Mucosa of descending colon (tissue), 3 donors: ENCODE data around the gene UBXN11. TPM values are rescaled to one million over a fixed set of nuclear protein-coding genes. Genes with fewer than 3 reads are reported as not detected.

ENCODE experiments used
- ATAC-seq: fragments of 200-7000 bp; cut with Tn5 transposase; one replicate; pipeline ENCODE4 v1.9.1; 2020; ENCODE audit warnings: mild to moderate bottlenecking, moderate library complexity
- DNase-seq, 3 donors: peaks; one replicate each; pipeline ENCODE4 v3.0.0-alpha.2; 2020
- H3K36me3 ChIP-seq: fragments of 200-600 bp; one replicate; pipeline ENCODE4 v1.8.0; 2021; ENCODE audit warnings: low read depth, mild to moderate bottlenecking
- H3K4me1 ChIP-seq: fragments of 200-600 bp; one replicate; pipeline ENCODE4 v1.8.0; 2021; ENCODE audit warnings: low read depth, mild to moderate bottlenecking
- H3K4me3 ChIP-seq: fragments of 200-600 bp; one replicate; pipeline ENCODE4 v1.8.0; 2021; ENCODE audit warnings: mild to moderate bottlenecking
- H3K9me3 ChIP-seq: fragments of 200-600 bp; one replicate; pipeline ENCODE4 v1.8.0; 2021; ENCODE audit warnings: mild to moderate bottlenecking
- intact Hi-C, 2 donors: fragments of 100-400 bp; cut with DNase I in 1 of 2; cut with micrococcal nuclease in 1 of 2; formaldehyde crosslinking; loops; one replicate each; pipeline versions ENCODE4 v1.11.0 to v1.11.1; 2022; cut with DNase I, micrococcal nuclease
- total RNA-seq, 3 donors: library from RNA; stranded (reverse); fragmentation: NEBNext Ultra II Directional in 2 of 3; extraction: Animal tissue kit (Norgen Biotek cat#: 25700) in 2 of 3; gene quantifications; one replicate each; pipeline versions ENCODE4 v1.2.1 to v1.2.4, GENCODE V29; 2021 to 2023
- TF ChIP-seq, protein P1 (sequence below): fragments of 200-600 bp; IDR thresholded peaks from one replicate; pipeline ENCODE4 v1.8.0; 2022; ENCODE audit warnings: antibody characterized with exemption, mild to moderate bottlenecking
- donor health status: DM: no; HTN: no; CAD: no; lungs with moderate emphysema.
- donor health status: DM: no; HTN: no; CAD: no.
- donor health status: DM: no; HTN: yes; CAD: no.

The UBXN11 gene
- total RNA-seq, 3 donors from 2014 or later = 12.9 to 17.9 (median 16.4) TPM

DNA sequence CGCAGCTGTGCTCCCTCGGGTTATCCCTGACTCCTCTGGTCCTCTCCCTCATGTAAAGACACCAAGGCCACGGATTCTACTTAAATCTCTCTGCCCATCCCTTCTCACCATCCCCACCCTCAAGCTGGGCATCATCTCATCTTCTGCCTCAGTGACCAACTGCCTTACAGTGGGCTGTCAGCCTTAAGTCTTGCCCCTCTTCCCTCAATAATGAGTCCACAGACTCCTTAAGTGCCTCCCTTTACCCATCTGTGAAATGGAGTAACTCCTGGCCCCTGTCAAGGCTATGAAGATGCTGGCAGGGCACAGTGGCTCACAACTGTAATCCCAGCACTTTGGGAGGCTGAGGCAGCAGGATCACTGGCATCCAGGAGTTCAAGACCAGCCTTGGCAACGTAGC is 14.5 kb downstream of the UBXN11 start:
- no peak for DNase-seq
- TF ChIP-seq, protein P1, sequence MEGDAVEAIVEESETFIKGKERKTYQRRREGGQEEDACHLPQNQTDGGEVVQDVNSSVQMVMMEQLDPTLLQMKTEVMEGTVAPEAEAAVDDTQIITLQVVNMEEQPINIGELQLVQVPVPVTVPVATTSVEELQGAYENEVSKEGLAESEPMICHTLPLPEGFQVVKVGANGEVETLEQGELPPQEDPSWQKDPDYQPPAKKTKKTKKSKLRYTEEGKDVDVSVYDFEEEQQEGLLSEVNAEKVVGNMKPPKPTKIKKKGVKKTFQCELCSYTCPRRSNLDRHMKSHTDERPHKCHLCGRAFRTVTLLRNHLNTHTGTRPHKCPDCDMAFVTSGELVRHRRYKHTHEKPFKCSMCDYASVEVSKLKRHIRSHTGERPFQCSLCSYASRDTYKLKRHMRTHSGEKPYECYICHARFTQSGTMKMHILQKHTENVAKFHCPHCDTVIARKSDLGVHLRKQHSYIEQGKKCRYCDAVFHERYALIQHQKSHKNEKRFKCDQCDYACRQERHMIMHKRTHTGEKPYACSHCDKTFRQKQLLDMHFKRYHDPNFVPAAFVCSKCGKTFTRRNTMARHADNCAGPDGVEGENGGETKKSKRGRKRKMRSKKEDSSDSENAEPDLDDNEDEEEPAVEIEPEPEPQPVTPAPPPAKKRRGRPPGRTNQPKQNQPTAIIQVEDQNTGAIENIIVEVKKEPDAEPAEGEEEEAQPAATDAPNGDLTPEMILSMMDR = no peak
- no peak for ATAC-seq
- intact Hi-C loops = no loop called here
- H3K4me1 ChIP-seq = peaks cover 20% of the 10 kb centered on the region
- H3K36me3 ChIP-seq = no peaks in the 10 kb centered on the region
- no peak overlapping the region for H3K4me3 ChIP-seq
- no peaks in the 10 kb centered on the region for H3K9me3 ChIP-seq

DNA sequence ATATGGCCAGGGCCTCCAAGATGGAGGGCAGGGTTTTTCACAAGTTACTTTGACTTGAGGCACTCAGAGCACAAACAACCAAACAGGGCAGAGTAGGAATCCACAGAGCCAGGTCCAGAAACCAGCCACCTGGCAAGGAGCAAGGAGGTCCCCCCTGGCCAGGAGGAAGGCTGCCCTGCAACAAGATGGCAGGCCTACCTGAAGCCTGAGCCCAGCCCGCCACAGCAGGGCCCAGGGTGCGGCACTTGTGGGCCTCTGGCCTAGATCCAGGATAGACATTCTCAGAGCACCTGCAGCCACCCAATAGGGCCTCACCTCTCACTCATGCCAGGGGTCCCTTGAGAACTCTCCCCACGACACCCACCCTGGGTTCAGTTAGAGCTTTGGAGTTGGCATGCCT is 15.0 kb downstream of the UBXN11 start:
- H3K36me3 ChIP-seq = no peaks in the 10 kb centered on the region
- peaks cover 23% of the 10 kb centered on the region for H3K4me1 ChIP-seq
- intact Hi-C loops = no loop called here
- TF ChIP-seq, protein P1 = no peak
- no peak for ATAC-seq
- no peak overlapping the region for H3K4me3 ChIP-seq
- H3K9me3 ChIP-seq = no peaks in the 10 kb centered on the region
- no peak for DNase-seq

- no peak for DNase-seq
- intact Hi-C loops = no loop called here
- Histone ChIP-seq H3K4me3 (no peak overlapping the region), H3K4me1 (peaks cover 28% of the 10 kb centered on the region), H3K9me3 (no peaks in the 10 kb centered on the region), H3K36me3 (no peaks in the 10 kb centered on the region)
- TF ChIP-seq, protein P1 = no peak
- ATAC-seq = no peak
Measured at GRCh38 chr1:26290882-26291261, 15.6 kb downstream of the UBXN11 start.

- Histone ChIP-seq H3K9me3 (no peaks in the 10 kb centered on the region), H3K4me3 (no peak overlapping the region), H3K4me1 (peaks cover 29% of the 10 kb centered on the region), H3K36me3 (no peaks in the 10 kb centered on the region)
- ATAC-seq (peak; percentile 2), DNase-seq (peak in 1 of 3 donors; percentile 62)
- TF ChIP-seq, protein P1 = no peak
- intact Hi-C loops = no loop called here
Measured at GRCh38 chr1:26290122-26290881, 16.1 kb downstream of the UBXN11 start.

- ATAC-seq = peak; percentile 37
Measured at GRCh38 chr1:26289158-26290059, 17.0 kb downstream of the UBXN11 start.

More at GRCh38 chr1:26289158-26290059, 17.0 kb downstream of the UBXN11 start:
- Histone ChIP-seq H3K36me3 (no peaks in the 10 kb centered on the region), H3K4me1 (peaks cover 36% of the 10 kb centered on the region), H3K4me3 (no peak overlapping the region), H3K9me3 (no peaks in the 10 kb centered on the region)
- intact Hi-C loops = no loop called here
- peak in 2 of 3 donors; percentile 24 to 85 for DNase-seq
- TF ChIP-seq, protein P1 = no peak
